Myocyte (in vitro differentiated cells): ENCODE data around the gene ABCG5. TPM values are rescaled to one million over a fixed set of nuclear protein-coding genes. Genes with fewer than 3 reads are reported as not detected.

ENCODE experiments used
- total RNA-seq: library from RNA; depleted of rRNA; stranded (reverse); fragments of >200 nt; gene quantifications from 2 replicates; pipeline ENCODE4 v1.2.3, GENCODE V29; 2014

The ABCG5 gene
- total RNA-seq, 1 donor from 2014 or later = not detected

Other genes starting within 250 kb of the ABCG5 start
- 16.9 and 23.2 TPM in 2 replicates for gene THADA, start 242.8 kb downstream of the ABCG5 start, total RNA-seq
- 0.24 and 1.1 TPM in 2 replicates for gene PLEKHH2, start 201.6 kb downstream of the ABCG5 start, total RNA-seq
- gene C1GALT1C1L, start 162.4 kb downstream of the ABCG5 start, total RNA-seq = 0.24 TPM in 1 of 2 replicates, not detected in the other
- 24.7 and 29.0 TPM in 2 replicates for gene DYNC2LI1, start 64.8 kb downstream of the ABCG5 start, total RNA-seq
- not detected in 2 replicates for gene ABCG8, start 132 bp upstream of the ABCG5 start, total RNA-seq
- gene LRPPRC, start 157.2 kb upstream of the ABCG5 start, total RNA-seq = 76.8 and 80.3 TPM in 2 replicates